Thoracic aorta (tissue), 2 donors: Measurements from ENCODE around the gene CDCA4. TPM values are rescaled to one million over a fixed set of nuclear protein-coding genes. Genes with fewer than 3 reads are reported as not detected.

Source experiments
- ATAC-seq: fragments of 150-250 bp; one replicate; pipeline ENCODE4 v1.8.0; 2017; ENCODE audit warnings: low read depth; ENCODE audit not compliant: insufficient number of reproducible peaks, low FRiP score
- DNase-seq: peaks from one replicate; pipeline ENCODE4 v3.0.0-alpha.2; 2020; ENCODE audit warnings: low spot score
- H3K27ac ChIP-seq, 2 donors: fragments of 200-600 bp; sonication (generic); 1 replicate in 1 of 2; 2 replicates in 1 of 2; pipeline ENCODE4 v1.5.1; 2016; ENCODE audit warnings: mild to moderate bottlenecking in 2 of 2, moderate library complexity in 2 of 2
- H3K27me3 ChIP-seq: fragments of 200-600 bp; sonication (generic); replicated peaks from 2 replicates; pipeline ENCODE4 v1.6.0; 2016; ENCODE audit warnings: mild to moderate bottlenecking; ENCODE audit not compliant: insufficient read depth
- H3K36me3 ChIP-seq: fragments of 200-600 bp; sonication (generic); one replicate; pipeline ENCODE4 v1.5.1; 2016
- H3K4me1 ChIP-seq, 2 donors: fragments of 200-600 bp; sonication (generic); 1 replicate in 1 of 2; 2 replicates in 1 of 2; pipeline versions ENCODE4 v1.5.1 to v1.6.0; 2016; ENCODE audit warnings: low read depth in 2 of 2, mild to moderate bottlenecking in 1 of 2; ENCODE audit not compliant: control insufficient read depth in 1 of 2
- H3K4me3 ChIP-seq: fragments of 200-600 bp; sonication (generic); 2 replicates; pipeline ENCODE4 v1.5.1; 2016; ENCODE audit warnings: mild to moderate bottlenecking
- H3K9me3 ChIP-seq: fragments of 200-600 bp; sonication (generic); 2 replicates; pipeline ENCODE4 v1.5.1; 2016
- CTCF ChIP-seq: fragments of 200-600 bp; sonication (generic); IDR thresholded peaks from one replicate; pipeline ENCODE4 v1.5.1; 2019; ENCODE audit warnings: antibody characterized with exemption
- total RNA-seq, 2 donors: library from RNA; depleted of rRNA; stranded (reverse); fragments of >200 nt; gene quantifications; one replicate each; pipeline versions ENCODE4 v1.1.0 to v1.2.3, GENCODE V29; 2016

CDCA4 gene
- total RNA-seq, 2 donors from 2014 or later, result 1.6 to 6.5 TPM

GRCh38 chr14:104977008-104977680 lies 43.7 kb downstream of the CDCA4 start:
- no peak overlapping the region for H3K27ac ChIP-seq
- no peak for TF ChIP-seq CTCF
- DNase-seq, result no peak
- H3K4me1 ChIP-seq, result peaks cover 31 to 78% of the 10 kb centered on the region in 2 donors
- H3K9me3 ChIP-seq, result no peaks in the 10 kb centered on the region
- ATAC-seq, result no peak
- H3K4me3 ChIP-seq, result peak overlapping the region; percentile 76
- H3K36me3 ChIP-seq, result no peaks in the 10 kb centered on the region
- no peaks in the 10 kb centered on the region for H3K27me3 ChIP-seq

GRCh38 chr14:104976198-104977007 lies 44.5 kb downstream of the CDCA4 start:
- ATAC-seq (no peak), DNase-seq (no peak)
- no peaks in the 10 kb centered on the region for H3K27me3 ChIP-seq
- no peaks in the 10 kb centered on the region for H3K9me3 ChIP-seq
- H3K36me3 ChIP-seq, result no peaks in the 10 kb centered on the region
- no peak overlapping the region for H3K27ac ChIP-seq
- peaks cover 31 to 84% of the 10 kb centered on the region in 2 donors for H3K4me1 ChIP-seq
- peak; percentile 93 for TF ChIP-seq CTCF
- H3K4me3 ChIP-seq, result no peak overlapping the region

GRCh38 chr14:104975481-104976197 lies 45.2 kb downstream of the CDCA4 start:
- ATAC-seq, result no peak
- no peaks in the 10 kb centered on the region for H3K27me3 ChIP-seq
- H3K27ac ChIP-seq, result peak overlapping the region; percentile 92 to 94
- no peak for DNase-seq
- H3K9me3 ChIP-seq, result no peaks in the 10 kb centered on the region
- peaks cover 34 to 88% of the 10 kb centered on the region in 2 donors for H3K4me1 ChIP-seq
- H3K36me3 ChIP-seq, result no peaks in the 10 kb centered on the region
- no peak for TF ChIP-seq CTCF
- H3K4me3 ChIP-seq, result no peak overlapping the region

GRCh38 chr14:104974665-104975390 lies 46.1 kb downstream of the CDCA4 start:
- H3K27me3 ChIP-seq, result no peaks in the 10 kb centered on the region
- peak overlapping the region; percentile 92 to 94 for H3K27ac ChIP-seq
- no peaks in the 10 kb centered on the region for H3K9me3 ChIP-seq
- no peak for ATAC-seq
- H3K4me3 ChIP-seq, result no peak overlapping the region
- DNase-seq, result no peak
- no peaks in the 10 kb centered on the region for H3K36me3 ChIP-seq
- peaks cover 36 to 85% of the 10 kb centered on the region in 2 donors for H3K4me1 ChIP-seq
- TF ChIP-seq CTCF, result no peak
